CD14-positive monocyte (primary cell): Measurements from ENCODE around the gene REXO4. TPM values are rescaled to one million over a fixed set of nuclear protein-coding genes. Genes with fewer than 3 reads are reported as not detected.

ENCODE experiments used
- DNase-seq, 3 donors: peaks; one replicate each; pipeline ENCODE4 v3.0.0-alpha.2; 2011 to 2022
- H2AFZ ChIP-seq: 2 replicates; pipeline ENCODE4 v1.6.0; 2012; ENCODE audit warnings: mild to moderate bottlenecking, low read depth, low read length, inconsistent platforms; ENCODE audit not compliant: insufficient read depth, poor library complexity, severe bottlenecking
- H3K27ac ChIP-seq, 2 donors: 1 replicate in 1 of 2; 2 replicates in 1 of 2; pipeline ENCODE4 v1.5.1; 2012 to 2013; ENCODE audit warnings: low read length in 2 of 2, control low read depth in 1 of 2, inconsistent platforms in 1 of 2, low read depth in 1 of 2, mild to moderate bottlenecking in 1 of 2
- H3K27me3 ChIP-seq, 2 donors: one replicate each; pipeline versions ENCODE4 v1.6.0 to v1.6.1; 2011 to 2013; ENCODE audit warnings: low read length in 2 of 2; ENCODE audit not compliant: control insufficient read depth in 2 of 2, insufficient read depth in 2 of 2
- H3K36me3 ChIP-seq, 2 donors: replicated peaks in 1 of 2; 1 replicate in 1 of 2; 2 replicates in 1 of 2; pipeline versions ENCODE4 v1.5.1 to v1.6.1; 2012 to 2013; ENCODE audit warnings: low read length in 2 of 2, control low read depth in 1 of 2, inconsistent platforms in 1 of 2, mild to moderate bottlenecking in 1 of 2; ENCODE audit not compliant: insufficient read depth in 2 of 2, control insufficient read depth in 1 of 2
- H3K4me1 ChIP-seq, 2 donors: 1 replicate in 1 of 2; 2 replicates in 1 of 2; pipeline versions ENCODE4 v1.5.1 to v1.6.1; 2012 to 2013; ENCODE audit warnings: low read length in 2 of 2, control low read depth in 1 of 2, inconsistent platforms in 1 of 2, mild to moderate bottlenecking in 1 of 2, moderate library complexity in 1 of 2; ENCODE audit not compliant: insufficient read depth in 2 of 2, control insufficient read depth in 1 of 2
- H3K4me2 ChIP-seq: replicated peaks from 2 replicates; pipeline ENCODE3; 2012; ENCODE audit warnings: low read length, moderate library complexity, mild to moderate bottlenecking; ENCODE audit not compliant: poor library complexity, severe bottlenecking; ENCODE audit errors: extremely low read depth
- H3K4me3 ChIP-seq, 3 experiments: fragments of 200-600 bp in 1 of 3; sonication (generic) in 1 of 3; replicated peaks in 1 of 3; 1 replicate in 2 of 3; 2 replicates in 1 of 3; pipeline ENCODE4 v1.5.1; 2011 to 2013; ENCODE audit warnings: low read length in 3 of 3, mild to moderate bottlenecking in 3 of 3, control low read depth in 2 of 3, low read depth in 2 of 3, inconsistent platforms in 1 of 3, moderate library complexity in 1 of 3
- H3K79me2 ChIP-seq: 2 replicates; pipeline ENCODE4 v1.6.0; 2012; ENCODE audit warnings: mild to moderate bottlenecking, control low read depth, inconsistent platforms, low read length, moderate library complexity; ENCODE audit not compliant: insufficient read depth
- H3K9ac ChIP-seq: 2 replicates; pipeline ENCODE4 v1.6.0; 2017; ENCODE audit warnings: low read length, mild to moderate bottlenecking; ENCODE audit not compliant: insufficient read depth, poor library complexity, severe bottlenecking
- H3K9me3 ChIP-seq, 2 donors: replicated peaks in 1 of 2; 1 replicate in 1 of 2; 2 replicates in 1 of 2; pipeline versions ENCODE4 v1.5.1 to v1.6.1; 2012 to 2013; ENCODE audit warnings: low read length in 2 of 2, control low read depth in 1 of 2; ENCODE audit not compliant: control insufficient read depth in 1 of 2, insufficient read depth in 1 of 2
- H4K20me1 ChIP-seq: 2 replicates; pipeline ENCODE4 v1.6.0; 2012; ENCODE audit warnings: mild to moderate bottlenecking, low read length, control low read depth, moderate library complexity; ENCODE audit not compliant: insufficient read depth
- H3K27ac Mint-ChIP-seq, 7 donors: one replicate each; pipeline ENCODE4 v1.8.0; 2020; ENCODE audit warnings: mild to moderate bottlenecking in 7 of 7, mixed read lengths in 7 of 7, moderate library complexity in 6 of 7, inconsistent platforms in 2 of 7
- H3K27me3 Mint-ChIP-seq, 3 donors: one replicate each; pipeline ENCODE4 v1.8.0; 2021 to 2022; ENCODE audit warnings: low read depth in 3 of 3, mild to moderate bottlenecking in 3 of 3, mixed read lengths in 3 of 3, moderate library complexity in 3 of 3, inconsistent platforms in 1 of 3
- H3K36me3 Mint-ChIP-seq, 2 donors: one replicate each; pipeline ENCODE4 v1.8.0; 2020; ENCODE audit warnings: mixed read lengths in 2 of 2, inconsistent platforms in 1 of 2, mild to moderate bottlenecking in 1 of 2
- H3K4me1 Mint-ChIP-seq: one replicate; pipeline ENCODE4 v1.8.0; 2020; ENCODE audit warnings: mild to moderate bottlenecking, mixed read lengths
- H3K4me3 Mint-ChIP-seq, 2 donors: one replicate each; pipeline ENCODE4 v1.8.0; 2020; ENCODE audit warnings: mild to moderate bottlenecking in 2 of 2, mixed read lengths in 2 of 2, moderate library complexity in 1 of 2
- H3K9me3 Mint-ChIP-seq, 7 donors: one replicate each; pipeline ENCODE4 v1.8.0; 2020 to 2022; ENCODE audit warnings: mixed read lengths in 7 of 7, mild to moderate bottlenecking in 6 of 7, moderate library complexity in 6 of 7, inconsistent platforms in 2 of 7
- WGBS: methylation state at CpG from one replicate; pipeline ENCODE4 v1.1.5; 2013; ENCODE audit warnings: missing lambda C conversion rate; ENCODE audit not compliant: insufficient coverage; 5-methylcytosine and 5-hydroxymethylcytosine counted together
- intact Hi-C, 2 donors: fragments of 100-400 bp; cut with micrococcal nuclease; formaldehyde crosslinking; loops; one replicate each; pipeline versions ENCODE4 v1.15.0 to v1.15.1; 2023
- polyA plus RNA-seq, 3 donors: library from polyadenylated mRNA; depleted of rRNA in 1 of 3; unstranded in 2 of 3; stranded (reverse) in 1 of 3; fragments of 300-500 nt in 2 of 3; fragments of >200 nt in 1 of 3; fragmentation: Illumina TruSeq in 2 of 3; gene quantifications; 1 replicate in 2 of 3; 2 replicates in 1 of 3; pipeline ENCODE4 v1.2.3, GENCODE V29; 2012 to 2021
- TF ChIP-seq, protein P1 (sequence below): fragments of 200-600 bp; IDR thresholded peaks from one replicate; pipeline ENCODE4 v1.8.0; 2022; ENCODE audit warnings: antibody characterized with exemption, mild to moderate bottlenecking

Gene REXO4
- polyA plus RNA-seq, 3 donors, result 3.0 to 11.0 (median 4.2) TPM

DNA sequence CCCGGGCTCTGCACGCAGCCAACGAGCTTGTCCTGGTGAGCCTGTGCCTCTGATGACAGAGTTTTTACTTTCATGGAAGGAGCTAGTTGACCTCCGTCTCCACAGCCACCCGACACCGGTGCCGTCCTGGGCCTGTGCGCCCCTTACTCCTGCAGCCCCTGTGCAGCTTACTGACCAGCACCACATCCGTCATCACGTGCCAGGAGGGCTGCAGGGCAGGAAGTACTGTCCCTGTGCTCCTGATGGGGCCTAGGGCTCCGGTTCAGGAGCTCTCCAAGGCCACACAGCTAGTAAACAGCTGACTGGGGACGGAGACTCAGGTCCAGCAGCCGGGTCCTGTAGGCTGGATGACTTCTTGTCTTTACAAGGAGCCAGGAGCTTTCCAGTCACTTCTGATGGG is 31.5 kb downstream of the REXO4 start:
- no peak overlapping the region for H3K4me3 ChIP-seq
- 96% methylated on average over 13 of the region's 13 CpGs for WGBS
- no peak overlapping the region for H3K27ac ChIP-seq
- H3K4me1 Mint-ChIP-seq, result no peaks in the 10 kb centered on the region
- H3K9me3 ChIP-seq, result no peaks in the 10 kb centered on the region
- H3K79me2 ChIP-seq, result no peaks in the 10 kb centered on the region
- H3K4me1 ChIP-seq, result no peaks in the 10 kb centered on the region
- TF ChIP-seq, protein P1, sequence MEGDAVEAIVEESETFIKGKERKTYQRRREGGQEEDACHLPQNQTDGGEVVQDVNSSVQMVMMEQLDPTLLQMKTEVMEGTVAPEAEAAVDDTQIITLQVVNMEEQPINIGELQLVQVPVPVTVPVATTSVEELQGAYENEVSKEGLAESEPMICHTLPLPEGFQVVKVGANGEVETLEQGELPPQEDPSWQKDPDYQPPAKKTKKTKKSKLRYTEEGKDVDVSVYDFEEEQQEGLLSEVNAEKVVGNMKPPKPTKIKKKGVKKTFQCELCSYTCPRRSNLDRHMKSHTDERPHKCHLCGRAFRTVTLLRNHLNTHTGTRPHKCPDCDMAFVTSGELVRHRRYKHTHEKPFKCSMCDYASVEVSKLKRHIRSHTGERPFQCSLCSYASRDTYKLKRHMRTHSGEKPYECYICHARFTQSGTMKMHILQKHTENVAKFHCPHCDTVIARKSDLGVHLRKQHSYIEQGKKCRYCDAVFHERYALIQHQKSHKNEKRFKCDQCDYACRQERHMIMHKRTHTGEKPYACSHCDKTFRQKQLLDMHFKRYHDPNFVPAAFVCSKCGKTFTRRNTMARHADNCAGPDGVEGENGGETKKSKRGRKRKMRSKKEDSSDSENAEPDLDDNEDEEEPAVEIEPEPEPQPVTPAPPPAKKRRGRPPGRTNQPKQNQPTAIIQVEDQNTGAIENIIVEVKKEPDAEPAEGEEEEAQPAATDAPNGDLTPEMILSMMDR, result no peak
- H3K27me3 ChIP-seq, result no peaks in the 10 kb centered on the region
- intact Hi-C loops, result no loop called here
- H3K4me3 Mint-ChIP-seq, result no peak overlapping the region
- H3K27ac Mint-ChIP-seq, result no peak overlapping the region
- H3K9ac ChIP-seq, result no peak overlapping the region
- no peak overlapping the region for H3K4me2 ChIP-seq
- no peak overlapping the region for H2AFZ ChIP-seq
- H4K20me1 ChIP-seq, result no peaks in the 10 kb centered on the region
- H3K36me3 Mint-ChIP-seq, result no peaks in the 10 kb centered on the region
- no peak for DNase-seq
- peaks cover 2 to 6% (median 3%) of the 10 kb centered on the region in 3 donors for H3K27me3 Mint-ChIP-seq
- H3K9me3 Mint-ChIP-seq, result no peaks in the 10 kb centered on the region
- no peaks in the 10 kb centered on the region for H3K36me3 ChIP-seq

DNA sequence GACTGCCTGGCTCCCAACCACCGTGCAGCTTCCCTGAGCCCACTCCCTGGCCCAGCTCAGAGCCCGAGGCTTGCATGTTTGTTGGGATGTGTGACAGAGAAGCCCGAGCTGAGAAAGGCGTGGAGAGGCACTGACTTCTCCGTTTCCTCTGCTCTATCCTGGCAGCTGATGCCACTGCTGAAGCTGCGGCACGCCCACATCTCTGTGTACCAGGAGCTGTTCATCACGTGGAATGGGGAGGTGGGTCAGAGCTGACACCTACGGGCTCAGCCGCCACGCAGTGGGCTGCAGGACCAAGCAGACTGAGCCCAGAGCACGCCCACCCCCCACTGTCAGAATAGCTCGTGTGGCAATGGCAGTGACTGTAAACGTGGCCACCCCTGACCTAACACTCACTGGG is 32.4 kb downstream of the REXO4 start:
- TF ChIP-seq, protein P1, result no peak
- Histone ChIP-seq H3K4me1 (no peaks in the 10 kb centered on the region), H3K4me3 (no peak overlapping the region), H3K27me3 (no peaks in the 10 kb centered on the region), H4K20me1 (no peaks in the 10 kb centered on the region), H3K9ac (no peak overlapping the region), H3K79me2 (no peaks in the 10 kb centered on the region), H3K27ac (no peak overlapping the region), H3K4me2 (no peak overlapping the region), H2AFZ (no peak overlapping the region), H3K36me3 (no peaks in the 10 kb centered on the region), H3K9me3 (no peaks in the 10 kb centered on the region)
- no peak overlapping the region for H3K27ac Mint-ChIP-seq
- H3K4me3 Mint-ChIP-seq, result no peak overlapping the region
- intact Hi-C loops, result no loop called here
- no peak for DNase-seq
- no peaks in the 10 kb centered on the region for H3K9me3 Mint-ChIP-seq
- WGBS, result 96% methylated on average over 10 of the region's 14 CpGs
- no peaks in the 10 kb centered on the region for H3K4me1 Mint-ChIP-seq
- H3K36me3 Mint-ChIP-seq, result no peaks in the 10 kb centered on the region
- peaks cover 2 to 6% (median 3%) of the 10 kb centered on the region in 3 donors for H3K27me3 Mint-ChIP-seq
